Heart left ventricle (tissue), 16 donors: Measurements from ENCODE around the gene ZNF320. TPM values are rescaled to one million over a fixed set of nuclear protein-coding genes. Genes with fewer than 3 reads are reported as not detected.
"Not testable (repeated sequence)": the region's sequence is repeated elsewhere in the genome, so short reads cannot be mapped to it uniquely, and the experiment has no call there.

ENCODE experiments used
- ATAC-seq, 4 donors: fragments of 200-7000 bp; cut with Tn5 transposase; one replicate each; pipeline ENCODE4 v1.9.1; 2020 to 2022; ENCODE audit warnings: moderate library complexity in 4 of 4, mild to moderate bottlenecking in 3 of 4, moderate number of reproducible peaks in 1 of 4
- DNase-seq, 5 donors: peaks; one replicate each; pipeline ENCODE4 v3.0.0-alpha.2; 2020
- H3K27ac ChIP-seq, 12 donors: fragments of 200-600 bp; sonication (generic) in 4 of 12; one replicate each; pipeline versions ENCODE4 v1.5.0 to v1.8.0; 2016 to 2022; ENCODE audit warnings: mild to moderate bottlenecking in 2 of 12
- H3K27me3 ChIP-seq, 9 donors: fragments of 200-600 bp; sonication (generic) in 2 of 9; one replicate each; pipeline versions ENCODE4 v1.5.1 to v1.8.0; 2016 to 2022; ENCODE audit warnings: mild to moderate bottlenecking in 3 of 9
- H3K36me3 ChIP-seq, 9 donors: fragments of 200-600 bp; sonication (generic) in 2 of 9; one replicate each; pipeline versions ENCODE4 v1.5.0 to v1.8.0; 2018 to 2022; ENCODE audit warnings: mild to moderate bottlenecking in 2 of 9
- H3K4me1 ChIP-seq, 12 donors: fragments of 200-600 bp; sonication (generic) in 4 of 12; one replicate each; pipeline versions ENCODE4 v1.5.0 to v1.8.0; 2016 to 2022; ENCODE audit warnings: mild to moderate bottlenecking in 3 of 12
- H3K4me3 ChIP-seq, 12 donors: fragments of 200-600 bp; sonication (generic) in 4 of 12; one replicate each; pipeline versions ENCODE4 v1.5.0 to v1.8.0; 2017 to 2022; ENCODE audit warnings: mild to moderate bottlenecking in 9 of 12, moderate library complexity in 4 of 12
- H3K9me3 ChIP-seq, 12 donors: fragments of 200-600 bp; sonication (generic) in 4 of 12; one replicate each; pipeline versions ENCODE4 v1.5.0 to v1.8.0; 2016 to 2022; ENCODE audit warnings: mild to moderate bottlenecking in 1 of 12
- POLR2A ChIP-seq, 2 donors: fragments of 450-650 bp; IDR thresholded peaks; one replicate each; pipeline ENCODE4 v1.6.1; 2017; ENCODE audit warnings: antibody characterized with exemption in 2 of 2, mild to moderate bottlenecking in 2 of 2, moderate library complexity in 2 of 2
- WGBS, 4 donors: extraction: QIAGEN DNeasy Blood & Tissue Kit in 2 of 4; methylation state at CpG; one replicate each; pipeline versions ENCODE4 v1.1.5 to v1.1.7; 2013 to 2018; 5-methylcytosine and 5-hydroxymethylcytosine counted together
- intact Hi-C, 10 donors: fragments of 100-400 bp; cut with DNase I; formaldehyde crosslinking; loops; one replicate each; pipeline versions ENCODE4 v1.11.1 to v1.14.2; 2022
- polyA plus RNA-seq, 2 donors: library from polyadenylated mRNA; stranded (reverse); fragments of 200-250 nt; gene quantifications; one replicate each; pipeline ENCODE4 v1.2.3, GENCODE V29; 2013
- total RNA-seq, 9 donors: library from RNA; depleted of rRNA in 2 of 9; stranded (reverse); fragments of >200 nt in 2 of 9; fragmentation: NEBNext Ultra II Directional in 3 of 9; extraction: Animal tissue kit (Norgen Biotek cat#: 25700) in 3 of 9; gene quantifications; one replicate each; pipeline versions ENCODE4 v1.1.0 to v1.2.4, GENCODE V29; 2016 to 2023
- TF ChIP-seq, protein P1 (sequence below), 12 donors: fragments of 200-600 bp; sonication (generic) in 4 of 12; IDR thresholded peaks; one replicate each; pipeline versions ENCODE4 v1.5.0 to v1.8.0; 2018 to 2022; ENCODE audit warnings: antibody characterized with exemption in 12 of 12, mild to moderate bottlenecking in 5 of 12
- donor health status: ischemic (EF 13 %, LVEDD 7.1; RV severe dilation, severe dysfunction).
- donor health status: healthy with polysubstance abuse.
- donor health status: DM: no; HTN: yes; CAD: no.
- donor health status: DM: no; HTN: no; CAD: no.
- donor health status: ischemic (EF 25% LVEDD 6.9; RV normal size, moderate dysfunction).
- donor health status: ischemic (EF 25% LVEDD 5.7; RV mildly dilated, moderate dysfunction).
- donor health status: healthy.
- donor health status: DM: yes; HTN: yes; CAD: no.
- donor health status: ischemic (EF 35%, LVEDD 5.7; RV mildly dilated, moderate dysfunction).
- donor health status: nonischemic (EF 11% LVEDD 7.7; RV severe dilation, severe dysfunction).
- donor health status: DM: yes; HTN: yes; CAD: no.
- donor health status: PGD.
- donor health status: ischemic (EF 29% LVEDD 5.4; RV normal size, mild dysfunction).
- donor health status: nonischemic (EF 23%, LVEDD 6.1; RV moderate dilation, normal function).

ZNF320 gene
- total and polyA plus RNA-seq, 11 donors: 7.6 to 13.5 (median 9.6) TPM

DNA sequence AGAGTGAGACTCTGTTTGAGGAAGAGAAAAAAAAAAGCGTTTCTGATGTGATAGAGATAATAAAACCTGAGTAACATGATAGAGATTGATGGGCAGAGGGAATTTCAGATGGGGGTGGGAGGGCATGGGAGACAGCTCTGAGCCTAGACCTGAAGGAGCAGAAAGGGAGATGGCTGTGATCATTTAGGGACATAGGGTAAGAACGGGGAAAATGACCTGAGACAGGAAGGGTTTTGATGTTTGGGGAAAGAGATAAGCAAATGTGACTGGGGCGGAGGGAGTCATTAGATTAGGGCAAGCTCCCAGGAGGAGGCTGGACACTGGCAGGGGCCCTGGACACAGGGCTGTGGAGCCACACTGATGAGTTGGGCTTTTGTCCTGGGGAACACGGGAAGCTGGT lies 6.1 kb downstream of the ZNF320 start:
- WGBS, 4 donors: 47 to 61% (median 50%) methylated on average over 4 of the region's 4 CpGs
- H3K36me3 ChIP-seq: peaks cover 0 to 74% (median 51%) of the 10 kb centered on the region in 9 donors
- no peak for ATAC-seq

DNA sequence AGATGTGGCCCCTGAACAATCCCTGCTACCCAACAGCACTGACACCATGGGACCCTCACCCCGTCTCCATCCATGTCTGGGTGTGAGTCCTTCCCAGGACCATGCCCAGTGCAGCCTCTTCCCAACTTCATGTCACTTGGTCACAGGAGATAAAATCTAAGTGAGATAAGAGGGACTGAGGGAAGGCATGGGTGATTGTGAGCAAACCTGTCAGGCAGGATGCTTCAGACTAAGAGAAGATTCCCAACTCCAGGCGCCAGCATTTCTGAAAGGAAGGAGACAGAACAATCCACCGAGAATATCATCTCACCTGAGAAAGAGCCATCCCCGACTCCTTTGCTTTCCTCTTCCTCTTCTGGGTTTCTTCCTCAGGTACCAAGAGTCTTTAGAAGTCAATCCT lies 7.5 kb downstream of the ZNF320 start:
- no peaks in the 10 kb centered on the region for H3K4me1 ChIP-seq
- WGBS, 4 donors: 92 to 97% (median 94%) methylated on average over 4 of the region's 4 CpGs

More for the DNA sequence above, 6.1 kb downstream of the ZNF320 start:
- peaks cover 0 to 6% (median 2%) of the 10 kb centered on the region in 12 donors for H3K4me1 ChIP-seq
- intact Hi-C loops: no loop called here
- no peaks in the 10 kb centered on the region for H3K27me3 ChIP-seq
- DNase-seq: no peak
- TF ChIP-seq, protein P1, sequence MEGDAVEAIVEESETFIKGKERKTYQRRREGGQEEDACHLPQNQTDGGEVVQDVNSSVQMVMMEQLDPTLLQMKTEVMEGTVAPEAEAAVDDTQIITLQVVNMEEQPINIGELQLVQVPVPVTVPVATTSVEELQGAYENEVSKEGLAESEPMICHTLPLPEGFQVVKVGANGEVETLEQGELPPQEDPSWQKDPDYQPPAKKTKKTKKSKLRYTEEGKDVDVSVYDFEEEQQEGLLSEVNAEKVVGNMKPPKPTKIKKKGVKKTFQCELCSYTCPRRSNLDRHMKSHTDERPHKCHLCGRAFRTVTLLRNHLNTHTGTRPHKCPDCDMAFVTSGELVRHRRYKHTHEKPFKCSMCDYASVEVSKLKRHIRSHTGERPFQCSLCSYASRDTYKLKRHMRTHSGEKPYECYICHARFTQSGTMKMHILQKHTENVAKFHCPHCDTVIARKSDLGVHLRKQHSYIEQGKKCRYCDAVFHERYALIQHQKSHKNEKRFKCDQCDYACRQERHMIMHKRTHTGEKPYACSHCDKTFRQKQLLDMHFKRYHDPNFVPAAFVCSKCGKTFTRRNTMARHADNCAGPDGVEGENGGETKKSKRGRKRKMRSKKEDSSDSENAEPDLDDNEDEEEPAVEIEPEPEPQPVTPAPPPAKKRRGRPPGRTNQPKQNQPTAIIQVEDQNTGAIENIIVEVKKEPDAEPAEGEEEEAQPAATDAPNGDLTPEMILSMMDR (IDR thresholded peaks at IDR 0.05): no peak
- TF ChIP-seq POLR2A (IDR thresholded peaks at IDR 0.05): no peak
- H3K4me3 ChIP-seq: no peak overlapping the region
- H3K27ac ChIP-seq: no peak overlapping the region
- H3K9me3 ChIP-seq: no peaks in the 10 kb centered on the region

DNA sequence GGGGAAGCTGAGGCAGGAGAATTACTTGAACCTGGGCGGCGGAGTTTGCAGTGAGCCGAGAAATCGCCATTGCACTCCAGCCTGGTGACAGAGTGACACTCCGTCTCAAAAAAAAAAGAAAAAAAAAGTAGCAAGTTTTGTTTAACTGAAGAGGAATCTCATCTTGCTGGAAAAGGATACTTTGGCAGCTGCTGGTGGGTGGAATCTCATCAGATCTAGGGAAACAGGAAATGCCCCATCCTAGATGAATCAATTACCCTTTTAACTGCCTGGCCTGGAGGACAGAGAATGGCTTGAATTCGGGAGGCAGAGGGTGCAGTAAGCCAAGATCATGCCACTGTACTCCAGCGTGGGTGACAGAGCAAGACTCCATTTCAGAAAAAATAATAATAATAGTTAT lies 8.4 kb downstream of the ZNF320 start:
- Histone ChIP-seq H3K36me3 (peaks cover 0 to 84% (median 73%) of the 10 kb centered on the region in 9 donors), H3K27me3 (no peaks in the 10 kb centered on the region), H3K9me3 (peaks cover 0 to 8% (median 0%) of the 10 kb centered on the region in 12 donors), H3K27ac (no peak overlapping the region), H3K4me3 (no peak overlapping the region), H3K4me1 (no peaks in the 10 kb centered on the region)
- intact Hi-C loops: no loop called here
- ATAC-seq: no peak
- TF ChIP-seq, protein P1 (IDR thresholded peaks at IDR 0.05): no peak
- TF ChIP-seq POLR2A (IDR thresholded peaks at IDR 0.05): no peak
- DNase-seq: no peak
- 87 to 92% (median 88%) methylated on average over 7 of the region's 7 CpGs for WGBS, 4 donors

More for the DNA sequence above, 7.5 kb downstream of the ZNF320 start:
- Histone ChIP-seq H3K27me3 (no peaks in the 10 kb centered on the region), H3K4me3 (no peak overlapping the region), H3K36me3 (peaks cover 0 to 82% (median 65%) of the 10 kb centered on the region in 9 donors), H3K27ac (no peak overlapping the region), H3K9me3 (no peaks in the 10 kb centered on the region)
- DNase-seq: no peak
- TF ChIP-seq, protein P1 (IDR thresholded peaks at IDR 0.05): no peak
- no peak for TF ChIP-seq POLR2A (IDR thresholded peaks at IDR 0.05)
- intact Hi-C loops: no loop called here
- ATAC-seq: no peak

DNA sequence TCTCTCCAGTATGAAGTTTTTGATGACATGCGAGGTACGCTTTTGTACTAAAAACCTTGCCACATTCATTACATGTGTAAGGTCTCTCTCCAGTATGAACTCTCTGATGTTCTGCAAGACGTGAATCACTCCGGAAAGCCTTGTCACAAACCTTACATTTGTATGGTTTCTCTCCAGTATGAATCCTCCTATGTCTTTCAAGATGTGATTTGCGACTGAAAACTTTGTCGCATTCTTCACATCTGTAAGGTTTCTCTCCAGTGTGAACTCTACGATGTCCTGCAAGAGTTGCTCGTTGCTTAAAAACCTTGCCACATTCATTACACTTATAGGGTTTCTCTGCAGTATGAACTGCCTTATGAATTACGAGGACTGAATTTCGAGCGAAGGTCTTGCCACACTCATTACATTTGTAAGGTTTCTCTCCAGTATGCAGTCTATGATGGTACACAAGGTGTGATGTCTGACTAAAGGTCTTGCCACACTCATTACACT lies 16.5 kb downstream of the ZNF320 start:
- 88 to 92% (median 90%) methylated on average over 11 of the region's 11 CpGs for WGBS, 4 donors
- peaks cover 0 to 79% (median 20%) of the 10 kb centered on the region in 12 donors for H3K9me3 ChIP-seq
- peaks cover 6 to 83% (median 75%) of the 10 kb centered on the region in 9 donors for H3K36me3 ChIP-seq
- no peak overlapping the region for H3K27ac ChIP-seq
- H3K27me3 ChIP-seq: no peaks in the 10 kb centered on the region
- intact Hi-C loops: no loop called here
- no peaks in the 10 kb centered on the region for H3K4me1 ChIP-seq
- H3K4me3 ChIP-seq: no peak overlapping the region
- ATAC-seq: no peak
- no peak for DNase-seq
- TF ChIP-seq, protein P1 (IDR thresholded peaks at IDR 0.05): no peak
- TF ChIP-seq POLR2A (IDR thresholded peaks at IDR 0.05): no peak

DNA sequence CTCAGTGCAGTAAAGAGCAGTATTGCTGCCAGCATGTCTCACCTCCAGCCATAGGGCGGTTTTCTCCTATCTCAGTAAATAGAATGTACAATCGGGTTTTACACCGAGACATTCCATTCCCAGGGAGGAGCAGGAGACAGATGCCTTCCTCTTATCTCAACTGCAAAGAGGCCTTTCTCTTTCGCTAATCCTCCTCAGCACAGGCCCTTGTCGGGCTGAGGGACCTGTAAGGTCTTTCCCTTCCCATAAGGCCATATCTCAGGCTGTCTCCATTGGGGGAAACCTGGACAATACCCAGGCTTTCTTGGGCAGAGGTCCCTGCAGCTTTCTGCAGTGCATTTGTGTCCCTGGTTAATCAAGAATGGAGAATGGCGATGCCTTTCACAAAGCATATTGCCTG lies 24.4 kb downstream of the ZNF320 start:
- H3K27me3 ChIP-seq, H3K4me3 ChIP-seq, DNase-seq, ATAC-seq, H3K4me1 ChIP-seq, intact Hi-C loops, H3K36me3 ChIP-seq, H3K27ac ChIP-seq: not testable (repeated sequence)
- 65 to 76% (median 66%) methylated on average over 6 of the region's 6 CpGs for WGBS, 4 donors
- peaks cover 0 to 13% (median 0%) of the 10 kb centered on the region in 12 donors for H3K9me3 ChIP-seq
